GM19043 (cell line): ENCODE measurements around the gene SRMS.
"Not testable (repeated sequence)": the region's sequence is repeated elsewhere in the genome, so short reads cannot be mapped to it uniquely, and the experiment has no call there.

Source experiments
- ATAC-seq: cut with Tn5 transposase; IDR thresholded peaks from one replicate; pipeline ENCODE4 v1.9.1; 2021; ENCODE audit warnings: low read depth; ENCODE audit not compliant: unreplicated experiment

The SRMS gene

DNA sequence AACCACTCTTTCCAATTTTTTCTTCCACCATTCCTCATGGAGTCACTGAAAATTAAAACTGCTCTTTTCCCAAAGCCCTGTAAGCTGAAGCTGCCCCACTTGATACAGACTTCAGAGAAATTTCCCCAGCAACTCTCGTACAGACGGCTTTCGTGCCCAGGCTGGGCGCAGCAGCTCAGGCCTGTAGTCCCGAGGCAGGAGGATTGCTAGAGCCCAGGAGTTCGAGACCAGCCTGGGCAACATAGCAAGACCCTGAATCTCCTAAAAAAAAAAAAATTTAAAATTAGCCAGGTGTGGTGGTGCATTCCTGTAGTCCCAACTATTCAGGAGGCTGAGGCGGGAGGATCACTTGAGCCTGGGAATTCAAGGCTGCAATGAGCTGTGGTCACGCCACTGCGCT lies 20.4 kb downstream of the SRMS start:
- ATAC-seq, result no peak

DNA sequence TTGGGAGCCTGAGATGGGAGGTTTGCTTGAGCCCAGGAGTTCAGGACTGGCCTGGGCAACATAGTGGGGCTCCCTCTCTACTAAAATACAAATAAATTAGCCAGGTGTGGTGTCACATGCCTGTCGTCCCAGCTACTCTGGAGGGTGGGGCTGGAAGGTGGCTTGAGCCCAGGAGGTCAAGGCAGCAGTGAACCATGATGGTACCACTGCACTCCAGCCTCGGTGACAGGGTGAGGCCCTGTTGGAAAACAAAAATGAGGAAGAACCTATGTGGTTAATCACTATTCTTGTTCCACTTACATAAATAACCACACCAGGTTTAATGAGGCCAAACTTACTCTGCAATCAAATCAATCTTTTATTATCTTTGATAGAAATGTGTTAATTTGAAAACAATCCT lies 21.6 kb downstream of the SRMS start:
- no peak for ATAC-seq

DNA sequence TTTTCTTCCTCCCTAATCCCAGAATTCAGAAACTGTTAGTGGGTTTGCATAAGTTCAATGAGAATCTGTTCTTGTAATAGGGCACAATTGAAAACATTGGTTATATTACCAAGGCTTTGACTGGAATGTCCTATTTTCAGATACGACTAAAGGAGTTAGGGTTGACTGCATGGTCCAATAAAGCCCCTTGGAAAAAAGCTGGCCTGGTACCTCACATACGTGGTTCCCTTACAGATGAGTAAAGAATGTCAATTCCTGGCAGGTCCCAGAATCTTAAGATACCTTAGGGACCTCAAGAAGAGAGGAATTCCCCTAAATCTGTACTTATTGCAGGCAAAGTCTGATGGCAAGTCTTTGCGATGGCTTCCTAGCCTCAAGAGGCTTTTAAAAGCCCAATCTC lies 22.4 kb downstream of the SRMS start:
- no peak for ATAC-seq

DNA sequence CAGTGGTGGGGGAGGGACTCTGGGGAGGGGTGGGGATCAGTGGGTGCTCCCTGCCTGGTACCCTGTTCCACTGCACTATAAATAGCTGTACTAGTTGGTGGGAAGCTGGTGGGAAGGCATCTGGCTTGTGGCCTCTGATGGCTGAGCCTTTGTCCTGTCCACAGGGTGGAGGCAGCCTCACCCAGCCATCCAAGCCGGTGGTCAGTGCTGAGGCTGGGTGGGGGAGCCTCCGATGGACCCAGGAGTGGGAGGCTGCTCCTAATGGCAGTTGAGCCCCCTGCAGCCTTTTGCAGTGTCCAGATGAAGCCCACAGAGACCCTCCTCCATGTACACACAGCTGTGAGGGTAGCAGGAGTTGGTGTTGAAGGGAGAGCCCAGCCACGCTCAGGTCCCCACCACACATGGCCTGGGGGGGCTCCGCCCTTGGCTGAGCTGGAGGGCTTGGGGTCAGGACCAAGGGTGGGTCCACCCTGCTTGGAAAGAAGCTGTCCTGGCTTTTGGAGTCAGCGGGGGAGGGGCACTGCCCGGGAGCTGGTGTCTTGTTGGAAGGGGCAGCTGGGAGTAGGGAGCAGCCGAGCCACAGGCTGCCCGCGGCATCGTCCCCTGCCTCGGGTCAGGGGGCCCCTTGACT lies 24.5 kb downstream of the SRMS start:
- ATAC-seq, result no peak

DNA sequence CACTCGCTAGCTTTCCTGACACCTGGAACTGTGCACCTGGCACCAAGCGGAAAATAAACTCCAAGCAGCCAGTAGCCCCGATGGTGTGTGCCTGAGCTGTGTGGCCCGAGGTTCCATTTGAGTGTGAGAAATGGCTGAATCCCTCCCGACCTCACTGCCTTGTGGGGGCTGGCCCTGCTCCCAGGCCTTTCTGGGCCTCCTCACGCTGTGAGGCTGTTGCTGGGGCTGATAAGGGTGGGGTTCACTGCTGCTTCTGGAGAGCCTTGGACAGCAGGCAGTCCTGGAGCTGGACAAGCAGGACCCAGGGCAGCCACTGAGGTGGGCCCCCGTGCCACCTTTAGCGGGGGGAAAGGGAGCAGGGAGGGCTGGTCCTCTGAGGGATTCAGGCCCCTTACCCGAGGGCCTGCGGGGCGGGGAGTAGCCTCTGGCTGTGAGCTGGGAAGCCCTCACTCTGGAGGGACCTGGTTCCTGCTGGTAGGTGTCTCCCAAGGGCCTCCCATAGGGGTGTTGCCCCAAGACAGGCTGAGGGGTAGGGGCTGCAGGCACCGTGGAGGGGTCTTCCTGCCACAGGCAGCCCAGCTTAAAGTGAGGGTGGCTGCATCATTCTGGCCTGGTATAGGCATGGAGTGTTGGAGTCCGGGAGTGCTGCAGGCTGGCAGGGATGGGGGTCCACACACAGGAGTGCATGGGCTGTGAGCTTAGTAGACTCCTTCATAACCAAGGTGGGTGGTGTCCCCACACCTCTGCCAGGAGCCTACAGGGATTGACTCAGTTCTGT lies 25.3 kb downstream of the SRMS start:
- ATAC-seq, result no peak

DNA sequence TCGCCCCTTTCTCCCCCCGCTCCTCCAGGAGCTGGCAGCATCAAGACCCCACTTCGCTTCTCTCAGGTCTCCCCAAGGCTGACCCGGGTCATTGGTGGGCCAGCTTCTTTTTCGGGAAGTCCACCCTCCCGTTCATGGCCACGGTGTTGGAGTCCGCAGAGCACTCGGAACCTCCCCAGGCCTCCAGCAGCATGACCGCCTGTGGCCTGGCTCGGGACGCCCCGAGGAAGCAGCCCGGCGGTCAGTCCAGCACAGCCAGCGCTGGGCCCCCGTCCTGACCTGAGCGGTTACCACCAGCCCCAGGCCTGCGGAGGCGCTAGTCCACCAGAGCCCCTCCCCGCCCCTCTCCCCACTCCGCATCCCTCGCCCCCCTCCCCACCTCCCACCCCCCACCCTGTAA lies 25.9 kb downstream of the SRMS start:
- no peak for ATAC-seq

DNA sequence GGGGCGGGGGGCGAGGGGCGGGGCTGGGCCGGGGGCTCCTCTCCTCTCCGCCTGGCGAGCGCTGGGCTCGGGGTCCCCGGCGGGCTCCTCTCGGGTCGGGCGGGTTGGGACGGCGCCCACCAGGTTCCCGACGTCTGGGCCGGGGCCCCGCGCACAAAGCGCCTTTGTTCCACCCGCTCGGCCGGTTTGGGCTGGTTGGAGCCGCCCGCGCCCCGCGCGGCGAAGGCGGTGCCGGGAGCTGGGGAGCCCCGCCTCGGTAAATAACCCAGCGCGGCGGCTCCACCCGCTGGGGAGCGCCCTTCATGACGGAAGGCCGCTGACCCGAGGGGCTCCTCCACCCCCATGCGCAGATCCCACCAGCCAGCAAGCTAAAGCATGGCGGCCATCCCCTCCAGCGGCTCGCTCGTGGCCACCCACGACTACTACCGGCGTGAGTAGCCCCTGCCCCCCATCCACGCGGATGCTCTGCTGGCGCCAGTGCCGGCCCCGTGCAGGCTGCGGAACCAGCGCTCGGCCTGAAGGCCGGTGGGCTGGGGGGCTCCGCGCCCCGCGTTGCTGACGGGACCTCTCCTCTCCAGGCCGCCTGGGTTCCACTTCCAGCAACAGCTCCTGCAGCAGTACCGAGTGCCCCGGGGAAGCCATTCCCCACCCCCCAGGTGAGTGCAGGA lies 26.5 kb downstream of the SRMS start:
- ATAC-seq, result peak; percentile 40

DNA sequence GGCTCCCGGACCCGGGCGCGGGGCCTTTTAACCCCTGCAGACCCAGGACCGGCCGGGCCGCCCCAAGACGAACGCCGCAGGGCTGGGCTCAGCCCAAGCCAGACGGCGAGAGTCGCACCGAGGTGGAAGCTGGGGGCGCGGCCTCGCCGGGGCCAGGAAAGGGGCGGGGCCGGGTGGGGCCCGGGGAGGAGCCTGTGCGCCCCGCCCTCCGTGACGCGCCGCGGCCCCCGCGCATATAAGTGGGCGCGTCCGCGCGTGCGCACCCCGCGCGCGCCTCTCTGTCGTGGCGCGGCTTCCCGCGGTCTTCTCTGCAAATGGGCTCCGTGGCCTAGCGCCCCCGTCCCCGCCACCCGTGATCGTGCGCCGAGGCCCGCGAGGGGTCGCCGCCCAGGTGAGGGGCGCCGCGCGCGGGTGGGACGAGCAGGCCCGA lies 27.0 kb downstream of the SRMS start, which contains the start of gene PPDPF:
PPDPF (plus strand) TSS at position 262 of the 430 bp plus-strand sequence. CDS start 544 bp downstream, outside the sequence.
- ATAC-seq, result peak; percentile 50

DNA sequence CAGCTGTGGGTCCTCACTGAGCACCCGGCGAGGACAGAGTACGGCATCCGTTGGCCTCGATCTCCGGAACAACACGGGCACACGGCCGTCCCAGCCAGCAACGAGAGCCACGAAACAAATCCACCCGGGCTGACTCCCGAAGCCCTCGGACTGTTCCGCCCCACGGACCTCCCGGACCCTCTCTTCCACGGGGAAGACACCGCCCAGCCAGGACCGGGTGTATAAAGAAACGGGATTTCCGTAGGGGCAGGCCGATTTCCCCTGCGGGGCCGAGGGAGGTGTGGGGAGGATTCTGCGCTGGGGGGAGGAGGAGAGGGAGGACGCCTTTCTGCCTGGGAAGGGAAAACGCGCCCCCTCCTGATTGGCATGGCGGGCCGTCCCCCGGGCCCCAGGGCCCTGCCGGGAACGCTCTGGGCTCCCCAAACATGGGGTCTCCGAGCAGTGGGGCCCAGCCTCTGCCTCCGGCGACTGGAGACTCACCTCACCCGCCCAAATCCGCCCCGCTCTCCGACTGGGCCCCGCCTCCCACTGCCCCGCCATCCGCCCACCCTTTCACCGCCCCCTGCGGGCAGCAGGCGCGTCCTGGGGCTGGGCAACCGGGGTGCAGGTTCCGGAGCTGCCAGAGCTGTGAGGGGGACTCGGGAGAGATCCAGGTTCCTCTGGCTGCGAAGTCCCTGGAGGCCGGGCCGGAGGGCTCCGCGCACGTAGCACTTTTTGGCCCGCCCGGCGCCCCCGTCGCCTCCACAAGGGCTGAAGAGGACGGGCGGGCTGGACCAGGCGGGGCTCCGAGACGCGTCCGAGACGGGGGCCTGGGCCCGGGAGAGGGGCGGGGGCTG lies 27.7 kb downstream of the SRMS start:
- peak; percentile 31 for ATAC-seq

DNA sequence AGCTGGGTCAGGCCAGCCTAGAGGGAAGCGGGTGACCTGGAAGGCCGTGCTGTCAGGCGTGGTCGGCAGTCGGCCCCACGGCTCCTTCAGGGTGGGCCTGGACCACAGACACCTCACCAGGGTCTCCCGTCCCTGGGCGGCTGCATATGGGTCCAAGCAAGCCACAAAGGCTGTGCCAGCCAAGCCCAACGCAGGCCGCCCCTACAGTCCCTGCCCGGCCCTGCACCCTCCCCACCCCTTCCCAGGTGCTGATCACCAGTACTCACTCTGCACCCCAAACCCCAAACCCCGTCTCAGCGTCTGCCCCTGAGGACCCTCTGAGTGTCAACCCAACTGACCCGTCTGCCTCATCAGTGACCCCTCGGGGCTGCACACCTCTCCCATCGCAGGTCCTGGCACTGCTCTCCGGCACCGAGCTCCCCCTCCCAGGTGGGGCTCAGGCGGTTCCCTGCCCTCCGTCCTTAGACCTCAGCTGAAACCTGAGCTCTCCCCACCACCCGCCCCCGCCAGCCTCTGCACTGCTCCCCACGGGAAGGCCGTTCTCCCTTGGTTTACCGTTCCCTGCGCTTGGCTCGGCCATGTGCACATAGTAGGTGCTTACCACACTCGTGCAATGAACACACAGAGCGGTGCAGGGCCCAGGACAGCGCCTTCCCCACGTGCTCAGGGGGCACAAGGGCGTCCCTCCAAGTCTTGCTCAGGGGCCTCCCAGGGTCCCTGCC lies 28.4 kb downstream of the SRMS start:
- ATAC-seq, result no peak

DNA sequence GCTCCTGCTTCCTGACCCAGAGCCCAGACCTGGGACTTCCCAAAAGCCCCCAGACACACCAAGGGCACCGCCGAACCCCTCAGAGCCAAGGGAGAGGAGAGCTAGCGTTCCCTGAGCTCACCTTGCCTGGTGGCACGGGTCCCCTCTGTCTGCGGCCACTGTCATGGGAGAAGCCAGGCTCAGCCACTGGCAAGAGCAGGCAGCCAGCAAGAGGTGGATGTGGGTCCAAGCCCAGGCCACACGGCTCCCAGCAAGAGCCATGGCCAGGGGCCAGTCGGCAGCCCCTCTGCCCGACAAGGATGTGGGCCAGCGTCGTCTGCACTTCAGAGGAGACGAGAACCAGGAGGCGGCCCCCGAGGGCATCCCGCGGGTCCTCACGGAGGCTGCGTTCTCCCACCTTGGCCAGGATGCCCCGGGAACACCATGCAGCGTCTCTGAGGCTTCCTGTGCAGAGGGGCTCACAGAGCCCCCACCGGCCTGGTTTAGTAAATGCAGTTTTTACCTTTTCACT lies 29.1 kb downstream of the SRMS start:
- no peak for ATAC-seq

DNA sequence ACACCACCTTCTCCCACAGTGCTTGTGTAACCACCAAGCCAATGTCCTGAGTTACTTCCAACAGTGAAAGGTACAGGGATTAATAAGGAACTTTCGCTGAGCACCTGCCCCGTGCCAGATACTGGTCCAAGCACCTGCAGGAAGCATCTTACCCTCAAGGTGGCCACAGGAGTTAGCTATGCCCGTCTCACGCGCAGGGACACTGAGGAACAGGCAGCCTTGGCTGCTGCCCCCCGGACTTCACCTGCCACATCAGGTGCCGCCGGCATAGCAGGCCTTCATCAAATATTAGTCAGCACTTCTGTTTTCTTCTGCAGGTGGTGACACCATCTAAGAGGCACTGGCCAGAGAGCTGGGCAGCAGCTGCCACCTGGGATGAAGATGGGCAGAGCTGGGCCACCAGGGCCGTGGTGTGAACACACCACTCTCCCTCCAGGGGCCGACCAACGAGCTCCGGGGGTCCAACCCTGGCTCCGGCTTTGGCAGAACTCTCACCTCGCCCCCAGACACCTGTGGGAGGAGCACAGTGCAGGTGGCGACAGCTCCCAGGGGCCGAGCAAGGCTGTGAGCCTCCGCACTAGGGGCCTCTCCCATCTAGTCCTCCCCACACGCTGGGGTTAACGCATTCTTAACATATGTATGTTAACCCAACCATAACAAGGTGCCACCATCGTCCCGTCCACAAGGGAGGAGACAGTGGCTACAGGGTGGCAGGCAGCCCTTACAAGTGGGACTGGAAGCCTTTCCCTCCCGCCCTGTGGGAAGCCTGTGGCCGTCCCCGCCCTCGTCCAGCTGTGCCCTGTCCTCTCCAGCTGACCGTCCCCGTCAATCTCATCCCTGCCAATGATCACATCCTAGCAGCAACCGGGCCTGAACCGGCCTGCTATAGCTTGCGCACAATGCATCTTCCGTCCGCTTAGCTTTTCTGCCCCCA lies 29.9 kb downstream of the SRMS start:
- no peak for ATAC-seq

DNA sequence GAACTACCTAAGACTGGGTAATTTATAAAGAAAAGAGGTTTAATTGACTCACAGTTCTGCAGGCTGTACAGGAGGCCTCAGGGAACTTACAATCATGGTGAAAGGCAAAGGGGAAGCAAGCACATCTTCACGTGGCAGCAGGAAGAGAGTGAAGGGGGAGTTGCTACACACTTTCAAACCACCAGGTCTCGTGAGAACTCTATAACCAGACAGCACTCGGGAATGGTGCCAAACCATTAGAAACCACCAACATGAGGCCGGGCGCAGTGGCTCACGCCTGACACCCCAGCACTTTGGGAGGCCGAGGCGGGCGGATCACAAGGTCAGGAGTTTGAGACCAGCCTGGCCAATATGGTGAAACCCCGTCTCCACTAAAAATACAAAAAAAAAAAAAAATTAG lies 33.0 kb downstream of the SRMS start:
- ATAC-seq, result not testable (repeated sequence)

DNA sequence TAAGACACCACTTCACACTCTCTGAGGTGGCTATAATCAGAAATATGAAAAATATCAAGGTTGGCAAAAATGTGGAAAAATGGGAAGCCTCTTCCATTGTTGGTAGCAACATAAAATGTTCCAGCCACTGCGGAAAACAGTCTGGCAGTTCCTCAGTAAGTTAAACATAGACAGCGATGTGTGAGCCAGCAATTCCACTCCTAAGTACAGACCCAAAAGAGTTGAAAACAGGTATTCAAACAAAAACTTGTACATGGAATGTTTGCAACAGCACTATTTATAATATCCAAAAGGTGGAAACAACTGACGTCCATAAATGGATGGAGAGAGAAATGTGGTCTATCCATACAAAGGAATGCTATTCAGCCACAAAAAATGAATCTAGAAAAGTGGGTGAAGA lies 34.3 kb downstream of the SRMS start:
- no peak for ATAC-seq

DNA sequence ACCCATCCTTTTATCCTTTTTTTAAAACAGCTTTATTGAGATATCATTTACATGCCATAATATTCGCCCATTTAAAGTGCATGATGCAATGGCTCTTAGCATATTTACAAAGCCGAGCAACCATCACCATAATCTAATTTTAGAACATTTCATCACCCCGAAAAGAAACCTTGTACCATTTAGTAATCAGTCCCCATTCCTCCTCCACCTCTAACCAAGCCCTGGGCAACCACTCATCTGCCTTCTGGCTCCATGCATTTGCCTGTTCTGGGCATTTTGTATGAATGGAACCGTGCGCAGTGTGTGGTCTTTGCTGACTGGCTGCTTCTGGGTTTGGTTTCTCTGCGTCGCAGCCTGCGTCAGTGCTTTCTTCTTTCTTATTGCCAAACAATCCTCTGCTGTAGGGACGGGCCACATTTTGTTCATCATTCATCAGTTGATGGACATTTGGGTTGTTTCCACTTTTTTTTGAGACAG lies 38.4 kb downstream of the SRMS start:
- ATAC-seq, result no peak

DNA sequence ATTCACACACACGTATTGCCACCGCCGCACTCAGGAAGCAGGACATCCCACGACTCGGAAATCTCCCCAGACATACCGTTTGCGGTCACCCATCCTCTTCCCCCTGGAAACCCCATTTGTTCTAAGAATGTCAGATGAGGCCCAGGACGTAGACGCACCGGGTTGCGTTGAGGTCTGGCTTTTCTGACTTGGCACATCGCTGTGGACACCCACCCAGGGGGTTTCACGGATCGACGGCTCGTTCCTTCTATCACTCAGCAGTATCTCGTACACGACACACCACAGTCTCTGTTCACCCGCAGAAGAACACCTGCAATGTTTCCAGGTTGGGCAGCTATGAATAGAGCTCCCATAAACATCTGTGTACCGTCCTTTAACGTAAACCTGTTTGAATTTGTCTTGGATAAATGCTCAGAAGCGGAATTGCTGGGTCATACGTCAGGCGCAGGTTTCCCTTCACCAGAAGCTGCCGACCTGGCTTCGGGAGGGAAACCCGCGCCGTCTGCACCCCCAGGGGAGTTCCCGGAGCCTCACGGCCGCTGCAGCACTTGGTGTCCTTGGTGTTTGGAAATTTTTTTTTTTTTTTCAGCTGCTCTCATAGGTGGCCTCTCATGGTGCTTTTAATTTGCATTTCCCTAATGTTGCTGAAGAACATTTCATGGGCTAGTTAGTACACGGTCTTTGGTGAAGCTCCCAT lies 39.3 kb downstream of the SRMS start:
- no peak for ATAC-seq

DNA sequence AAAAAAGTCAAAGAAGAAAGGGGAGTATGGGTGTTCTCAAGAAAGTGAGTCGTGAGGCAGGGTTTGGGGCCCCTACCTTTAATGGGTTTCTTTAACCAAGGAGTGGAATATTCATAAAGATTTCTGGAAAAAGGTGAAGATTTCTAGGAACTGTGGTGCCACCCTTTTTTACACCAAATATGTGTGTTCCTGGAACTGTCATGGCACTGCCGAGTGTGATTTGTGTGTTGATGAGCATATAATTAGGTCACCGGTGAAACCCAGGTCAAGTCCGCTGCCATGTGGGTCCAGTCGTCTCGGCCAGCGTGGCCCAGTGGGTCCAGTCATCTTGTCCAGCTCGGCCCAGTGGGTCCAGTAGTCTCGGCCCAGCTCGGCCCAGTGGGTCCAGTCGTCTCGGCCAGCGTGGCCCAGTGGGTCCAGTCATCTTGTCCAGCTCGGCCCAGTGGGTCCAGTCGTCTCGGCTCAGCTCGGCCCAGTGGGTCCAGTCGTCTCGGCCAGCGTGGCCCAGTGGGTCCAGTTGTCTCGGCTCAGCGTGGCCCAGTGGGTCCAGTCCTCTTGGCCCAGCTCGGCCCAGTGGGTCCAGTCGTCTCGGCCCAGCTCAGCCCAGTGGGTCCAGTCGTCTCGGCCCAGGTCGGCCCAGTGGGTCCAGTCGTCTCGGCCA lies 40.3 kb downstream of the SRMS start:
- ATAC-seq, result no peak

DNA sequence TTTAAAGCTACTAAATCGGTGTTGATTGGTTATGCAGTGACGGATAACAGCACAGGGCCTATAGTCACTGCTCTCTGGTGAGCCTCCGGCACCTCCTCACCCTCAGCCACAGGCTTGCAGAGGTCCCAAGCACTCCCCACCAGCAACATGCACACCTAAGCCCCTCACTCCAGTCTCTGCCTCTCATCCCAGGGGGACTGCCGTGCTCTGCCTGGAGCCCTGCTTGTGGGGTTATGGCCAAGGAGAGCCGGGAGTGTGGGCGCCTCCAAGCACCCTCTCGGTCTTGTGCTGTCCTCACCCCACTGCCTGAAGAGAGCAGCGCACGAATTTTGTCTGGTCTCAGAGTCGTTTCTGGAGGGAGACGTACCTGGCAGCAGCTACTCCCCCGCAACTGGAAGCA lies 41.8 kb downstream of the SRMS start:
- no peak for ATAC-seq
